NOMO-1 treated with DMSO at 0.1 percent for 48 hours (cell line): Measurements from ENCODE around the gene FGF14.

Source experiments
- DNase-seq: peaks from one replicate; lab custom pipeline; 2025; ENCODE audit not compliant: unreplicated experiment; lab: John Stamatoyannopoulos, UW

FGF14 gene

DNA sequence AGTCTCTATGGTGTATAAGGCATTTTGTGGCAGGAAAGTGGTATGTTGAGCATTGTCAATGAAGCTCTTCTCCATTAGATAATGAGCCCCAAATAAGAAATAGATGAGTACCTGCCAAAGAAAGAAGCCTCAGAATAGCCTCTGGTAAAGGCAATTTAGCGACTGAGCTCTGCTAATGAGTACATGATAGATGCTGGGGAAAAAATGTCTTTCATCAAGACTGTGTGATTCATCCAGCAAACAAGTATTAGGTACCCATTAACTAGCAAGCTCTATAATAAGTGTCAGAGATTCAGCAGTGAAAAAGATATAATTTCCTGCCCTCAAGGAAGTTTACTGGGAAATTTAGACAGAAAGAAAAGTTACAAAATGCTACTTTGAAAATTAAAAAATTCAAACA lies 654.8 kb downstream of the FGF14 start:
- DNase-seq, result no peak

DNA sequence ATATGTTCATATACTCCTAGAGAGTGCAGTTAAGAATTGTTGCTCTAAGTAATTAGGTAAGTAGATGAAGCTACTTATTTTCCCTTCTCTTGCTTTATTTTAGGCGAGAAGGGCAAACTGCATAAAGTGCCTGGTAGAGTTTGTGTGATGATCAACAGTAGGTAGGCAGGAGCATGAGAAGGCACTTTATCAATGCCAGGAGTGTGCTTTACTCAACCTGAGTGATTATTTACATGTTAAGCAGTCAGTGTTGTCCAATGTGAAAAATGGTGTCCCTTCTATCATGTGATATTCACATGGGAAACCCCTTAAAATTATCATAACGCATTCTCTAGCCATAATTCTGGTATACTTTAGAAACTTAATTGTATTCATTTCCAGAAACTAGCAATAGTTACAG lies 655.3 kb downstream of the FGF14 start:
- DNase-seq, result no peak

DNA sequence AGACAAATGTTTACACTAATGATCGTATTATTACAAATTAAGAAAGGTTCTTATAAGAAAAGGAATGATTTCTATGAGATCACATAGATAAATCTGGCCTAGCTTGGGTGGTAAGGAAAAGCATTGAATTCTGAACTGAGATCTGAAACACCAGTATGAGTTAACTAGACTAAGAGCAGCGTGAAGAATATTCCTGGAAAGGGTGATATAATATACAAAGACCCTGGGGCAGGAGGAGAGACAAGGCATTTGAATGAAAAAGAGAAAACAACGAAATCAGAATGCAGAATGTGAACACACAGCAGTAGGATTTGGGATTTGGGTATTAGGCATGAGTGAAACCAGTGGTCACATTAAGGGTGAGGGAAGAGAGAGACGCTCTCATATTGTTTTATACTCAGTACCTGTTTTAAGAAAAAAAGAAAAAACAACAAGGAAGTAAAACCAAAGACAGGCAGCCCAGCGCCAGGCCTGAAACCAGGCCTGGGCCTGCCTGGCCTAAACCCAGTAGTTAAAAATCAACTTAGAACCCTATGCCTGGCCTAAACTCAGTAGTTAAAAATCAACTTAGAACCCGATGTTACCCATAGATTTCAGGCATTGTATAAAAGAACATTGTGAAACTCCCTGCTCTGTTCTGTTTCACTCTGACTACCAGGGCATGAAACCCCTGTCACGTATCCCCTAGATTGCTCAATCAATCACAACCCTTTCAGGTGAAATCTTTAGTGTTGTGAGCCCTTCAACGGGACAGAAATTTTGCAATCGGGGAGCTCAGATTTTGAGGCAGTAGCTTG lies 662.3 kb downstream of the FGF14 start:
- DNase-seq, result no peak

DNA sequence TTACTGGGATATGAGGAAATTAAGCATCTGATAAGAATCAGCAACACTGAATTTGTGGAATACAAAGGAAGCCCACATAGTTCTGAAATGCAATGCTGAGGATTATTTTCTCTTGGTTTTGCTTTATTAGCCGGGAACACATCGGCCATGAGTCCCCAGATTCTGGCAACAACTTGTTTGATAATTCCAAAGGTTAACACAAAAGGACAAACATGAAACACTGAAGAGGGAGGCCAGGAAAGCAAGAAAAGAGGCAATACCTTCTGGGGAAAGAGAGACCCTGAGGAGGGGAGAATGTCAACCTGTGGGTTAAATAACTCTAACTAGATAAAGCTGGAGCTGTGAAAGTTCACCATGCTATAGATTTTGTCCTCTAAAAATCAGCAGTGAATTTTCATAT lies 663.5 kb downstream of the FGF14 start:
- DNase-seq, result no peak

GRCh38 chr13:101736566-101736965 lies 665.3 kb downstream of the FGF14 start:
- DNase-seq, result no peak

- no peak for DNase-seq
These were observed 671.3 kb downstream of the FGF14 start for GRCh38 chr13:101730420-101731000.

DNA sequence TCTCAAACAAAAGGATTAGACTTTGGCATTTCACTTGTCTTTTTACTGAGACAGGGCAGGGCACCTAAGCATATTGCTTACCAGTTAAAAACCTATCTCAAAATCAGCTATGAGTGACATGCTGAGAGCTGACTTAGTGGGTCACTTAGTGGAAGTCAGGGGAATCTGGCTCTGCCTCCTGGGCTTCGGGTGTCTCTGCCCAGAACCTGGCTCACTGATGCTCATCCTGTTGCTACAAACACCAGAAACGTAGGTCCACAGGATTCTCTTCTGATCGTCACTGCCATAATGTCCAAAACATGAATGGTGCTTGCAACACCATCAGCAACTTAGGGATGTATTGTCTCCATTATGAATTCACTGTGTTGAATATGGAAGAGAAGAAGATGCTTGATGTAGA lies 673.2 kb downstream of the FGF14 start:
- DNase-seq, result no peak

GRCh38 chr13:101728021-101728420 lies 673.8 kb downstream of the FGF14 start:
- no peak for DNase-seq

DNA sequence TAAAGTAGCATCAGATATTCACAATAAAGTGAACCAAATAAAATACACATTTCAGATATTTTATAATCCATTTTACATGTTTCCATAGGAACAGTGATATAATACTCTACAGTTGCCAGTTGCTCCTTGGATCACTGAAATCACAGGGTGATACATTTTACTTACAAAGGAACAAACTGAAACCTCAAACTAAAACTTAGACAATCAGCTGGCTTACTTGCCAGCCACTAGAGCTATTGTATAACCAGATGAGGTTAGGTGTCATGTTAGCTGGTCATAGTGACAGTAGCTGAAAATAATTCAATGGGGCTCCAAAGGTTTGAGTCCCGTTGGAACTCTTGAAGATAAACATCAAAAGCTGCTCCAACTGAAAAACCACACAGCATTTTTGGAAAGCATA lies 674.7 kb downstream of the FGF14 start:
- DNase-seq, result no peak

DNA sequence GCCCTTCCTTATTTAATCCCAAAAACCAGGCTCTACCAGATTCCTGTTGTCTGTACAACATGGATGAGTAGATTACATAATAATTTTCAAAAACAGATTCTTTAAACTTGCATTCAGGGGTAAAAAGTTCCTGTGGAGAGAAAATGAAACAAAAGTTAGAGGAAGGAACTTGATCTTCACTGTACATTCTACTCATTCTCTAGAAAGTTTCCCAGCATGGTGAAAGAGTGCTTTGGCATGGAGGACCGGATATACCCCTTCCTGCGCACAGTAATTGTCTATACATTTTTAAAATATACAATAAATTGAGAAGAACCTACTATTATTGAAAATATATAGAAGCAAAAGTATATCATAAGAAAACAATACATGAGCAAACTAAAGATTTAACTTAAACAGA lies 675.2 kb downstream of the FGF14 start:
- no peak for DNase-seq

- DNase-seq, result no peak
These were observed 683.4 kb downstream of the FGF14 start for GRCh38 chr13:101718496-101718895.

GRCh38 chr13:101717353-101717752 lies 684.5 kb downstream of the FGF14 start:
- no peak for DNase-seq

- DNase-seq, result no peak
These were observed 687.7 kb downstream of the FGF14 start for GRCh38 chr13:101714195-101714594.

DNA sequence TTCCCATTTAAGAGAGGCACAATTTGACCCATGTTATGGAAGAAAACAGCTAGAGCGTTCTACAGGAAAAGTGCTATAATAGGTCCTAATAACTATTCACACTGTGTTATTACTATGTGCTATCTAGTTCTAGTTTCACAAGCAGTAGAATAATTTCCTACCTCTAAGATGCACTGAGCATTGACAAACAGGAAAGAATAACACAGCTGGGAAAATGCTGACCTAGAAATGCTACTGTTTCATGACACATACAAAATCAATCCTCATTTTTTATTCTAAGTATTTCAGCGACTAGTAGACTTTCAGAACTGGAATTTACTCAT lies 689.9 kb downstream of the FGF14 start:
- no peak for DNase-seq

GRCh38 chr13:101711307-101712025 lies 690.4 kb downstream of the FGF14 start:
- no peak for DNase-seq

- DNase-seq, result no peak
These were observed 691.9 kb downstream of the FGF14 start for GRCh38 chr13:101709952-101710351.

DNA sequence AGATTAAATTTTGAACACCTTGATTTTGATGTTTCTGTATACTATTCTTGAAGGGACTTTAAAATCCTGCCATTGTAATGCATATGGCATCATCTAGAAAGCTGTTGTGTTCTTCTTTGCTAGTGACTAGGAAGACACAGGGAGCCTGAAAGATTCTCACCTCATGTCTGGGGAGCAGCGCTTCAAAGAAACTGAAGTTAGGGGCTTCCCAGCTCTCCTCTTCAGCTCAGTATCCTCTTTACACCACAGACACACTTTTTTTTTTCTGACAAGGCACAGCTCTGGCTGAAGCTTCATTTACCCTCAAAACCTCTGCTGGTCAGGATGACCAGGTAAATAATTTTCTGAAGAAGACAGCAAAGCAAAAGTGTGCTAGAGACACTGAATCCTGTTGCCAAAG lies 693.7 kb downstream of the FGF14 start:
- no peak for DNase-seq

DNA sequence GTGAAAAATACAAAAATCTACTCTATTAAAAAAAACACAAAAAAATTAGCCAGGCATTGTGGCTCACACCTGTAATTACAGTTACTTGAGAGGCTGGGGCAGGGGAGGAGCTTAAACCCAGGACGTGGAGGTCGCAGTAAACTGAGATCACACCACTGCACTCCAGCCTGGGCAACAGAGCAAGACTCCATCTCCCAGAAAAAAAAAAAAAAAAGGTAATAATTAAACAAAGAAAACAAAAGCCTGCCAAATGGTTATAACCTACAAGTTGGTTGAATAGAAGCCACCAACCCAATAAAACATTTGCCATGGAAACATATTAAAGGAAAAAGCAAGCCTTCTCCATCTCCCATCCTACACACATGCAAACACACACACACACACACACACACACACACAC lies 694.2 kb downstream of the FGF14 start:
- DNase-seq, result no peak

GRCh38 chr13:101706651-101707050 lies 695.2 kb downstream of the FGF14 start:
- no peak for DNase-seq

DNA sequence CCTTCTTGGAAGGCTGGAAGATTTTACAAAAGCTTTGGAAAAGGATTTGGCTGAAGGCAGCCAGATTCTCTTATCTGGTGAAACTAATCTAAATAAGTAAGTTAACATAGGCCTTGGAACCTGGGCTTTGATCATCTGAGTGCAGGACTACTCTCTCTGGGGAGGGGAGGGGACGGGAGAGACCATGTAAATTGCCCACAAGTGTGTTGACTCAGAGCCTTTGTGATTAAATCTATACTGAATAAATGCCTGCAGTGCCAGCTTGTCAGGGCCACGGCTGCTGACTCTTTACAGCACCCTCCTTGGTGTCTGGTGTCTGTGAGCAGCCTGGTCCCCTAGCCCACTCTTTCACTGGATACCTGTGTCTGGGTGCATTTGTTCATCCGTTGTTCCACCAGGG lies 698.0 kb downstream of the FGF14 start:
- no peak for DNase-seq

DNA sequence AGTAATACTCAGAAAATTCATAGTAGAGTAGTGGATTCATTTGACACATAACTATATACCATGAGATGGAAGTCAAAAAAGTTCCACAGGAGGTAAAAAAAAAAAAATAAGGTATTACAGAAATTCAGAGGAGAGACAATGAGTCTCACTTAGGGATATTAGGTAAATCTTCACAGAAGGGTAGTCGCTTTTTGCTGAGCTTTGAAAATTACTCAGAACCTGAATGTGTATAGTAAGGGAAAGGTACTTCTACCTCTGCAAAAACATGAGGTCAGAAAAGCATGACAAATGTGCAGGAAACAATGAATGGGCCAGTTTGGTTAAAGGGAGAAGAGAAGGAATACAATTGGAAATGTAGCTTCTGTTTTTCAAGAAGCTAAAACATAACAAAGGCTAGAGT lies 698.8 kb downstream of the FGF14 start:
- DNase-seq, result no peak

DNA sequence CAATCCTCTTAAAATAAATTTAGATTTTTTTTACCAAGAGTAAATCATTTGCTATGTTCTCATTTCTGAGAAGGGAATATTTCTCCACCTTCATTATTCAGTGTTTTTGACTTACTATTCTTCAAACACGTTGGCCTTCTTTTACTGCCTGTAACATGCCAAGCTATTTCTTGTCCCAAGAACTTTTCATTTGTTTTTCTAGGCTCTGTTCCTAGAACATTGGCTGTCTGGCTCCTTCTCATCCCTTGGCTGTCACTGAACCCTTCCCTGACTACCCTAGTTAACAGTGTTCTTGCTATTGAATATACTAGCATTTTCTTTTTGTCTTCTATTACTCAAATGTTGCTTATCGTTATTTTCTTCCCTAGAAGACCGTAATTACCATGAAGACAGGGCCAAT lies 701.2 kb downstream of the FGF14 start:
- no peak for DNase-seq
